ENCODE data around the gene TGFBR2.

DNA sequence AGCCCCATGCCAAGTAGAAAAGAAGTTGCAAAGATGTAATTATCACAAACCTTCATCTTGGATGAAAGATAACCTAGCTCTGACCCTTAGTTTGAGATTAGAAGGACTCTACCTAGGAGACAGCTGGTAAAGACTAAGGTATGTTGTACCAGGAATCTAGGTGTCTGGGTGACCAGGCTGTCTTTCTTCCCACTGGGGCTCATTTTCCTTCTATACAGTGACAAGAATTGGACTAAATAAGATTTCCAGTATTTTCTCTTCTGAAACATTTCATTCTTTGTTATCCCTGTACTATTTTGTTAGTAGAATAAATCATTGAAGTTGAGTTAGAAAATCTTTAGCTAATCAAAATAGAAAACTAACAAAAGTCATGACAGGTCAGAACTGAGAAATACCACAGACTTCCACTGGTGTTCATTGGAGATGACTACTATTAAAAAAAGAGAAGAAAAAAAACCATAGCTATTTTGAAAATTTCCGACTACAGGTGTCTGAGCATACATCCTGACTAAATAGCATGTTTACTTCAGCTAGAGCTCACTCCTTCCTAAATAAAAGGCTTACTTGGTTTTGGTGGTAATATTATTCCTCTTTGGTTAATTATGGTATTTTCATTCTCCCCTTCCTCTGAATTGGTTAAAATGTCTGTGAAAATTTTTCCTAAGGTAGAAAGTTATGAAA is 10.1 kb downstream of the TGFBR2 start:
- TF ChIP-seq POLR2AphosphoS5 (IDR thresholded peaks at IDR 0.05; ENCODE audit: low read depth, low read length), result no peak
- TF ChIP-seq, protein P1, sequence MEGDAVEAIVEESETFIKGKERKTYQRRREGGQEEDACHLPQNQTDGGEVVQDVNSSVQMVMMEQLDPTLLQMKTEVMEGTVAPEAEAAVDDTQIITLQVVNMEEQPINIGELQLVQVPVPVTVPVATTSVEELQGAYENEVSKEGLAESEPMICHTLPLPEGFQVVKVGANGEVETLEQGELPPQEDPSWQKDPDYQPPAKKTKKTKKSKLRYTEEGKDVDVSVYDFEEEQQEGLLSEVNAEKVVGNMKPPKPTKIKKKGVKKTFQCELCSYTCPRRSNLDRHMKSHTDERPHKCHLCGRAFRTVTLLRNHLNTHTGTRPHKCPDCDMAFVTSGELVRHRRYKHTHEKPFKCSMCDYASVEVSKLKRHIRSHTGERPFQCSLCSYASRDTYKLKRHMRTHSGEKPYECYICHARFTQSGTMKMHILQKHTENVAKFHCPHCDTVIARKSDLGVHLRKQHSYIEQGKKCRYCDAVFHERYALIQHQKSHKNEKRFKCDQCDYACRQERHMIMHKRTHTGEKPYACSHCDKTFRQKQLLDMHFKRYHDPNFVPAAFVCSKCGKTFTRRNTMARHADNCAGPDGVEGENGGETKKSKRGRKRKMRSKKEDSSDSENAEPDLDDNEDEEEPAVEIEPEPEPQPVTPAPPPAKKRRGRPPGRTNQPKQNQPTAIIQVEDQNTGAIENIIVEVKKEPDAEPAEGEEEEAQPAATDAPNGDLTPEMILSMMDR (IDR thresholded peaks at IDR 0.05), result no peak

Data from Panc1 (cell line).